Esophagus squamous epithelium (tissue), 4 donors: Measurements from ENCODE around the gene MID1.

Experiments used
- POLR2A ChIP-seq, 4 donors: fragments of 450-650 bp; IDR thresholded peaks; one replicate each; pipeline ENCODE4 v1.6.1; 2017; ENCODE audit warnings: antibody characterized with exemption in 4 of 4, mild to moderate bottlenecking in 4 of 4, moderate library complexity in 3 of 4
- TF ChIP-seq, protein P1 (sequence below), 6 experiments: fragments of 450-650 bp in 4 of 6; fragments of 200-600 bp in 2 of 6; sonication (generic) in 2 of 6; IDR thresholded peaks; one replicate each; pipeline ENCODE4 v1.5.1; 2016 to 2019; ENCODE audit warnings: antibody characterized with exemption in 6 of 6, mild to moderate bottlenecking in 4 of 6, moderate library complexity in 4 of 6

DNA sequence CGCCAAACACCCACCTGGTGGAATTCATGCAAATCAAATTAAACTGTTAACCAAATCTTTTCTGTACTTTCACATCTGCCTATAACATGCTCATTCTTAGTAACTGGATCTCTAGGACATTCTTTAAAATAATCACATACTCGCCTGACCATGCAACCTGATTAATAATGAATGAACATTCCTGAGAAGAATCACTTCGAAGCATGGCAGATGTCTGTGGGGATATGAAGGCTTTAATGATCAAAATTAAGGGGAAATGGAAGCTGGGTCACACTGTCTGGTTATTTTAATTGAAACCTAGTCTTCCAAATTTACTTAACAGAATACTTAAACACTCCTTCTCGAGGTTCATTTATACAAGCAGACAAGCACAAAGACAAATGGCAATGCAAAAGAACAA is 44.2 kb downstream of the MID1 start:
- TF ChIP-seq, protein P1, sequence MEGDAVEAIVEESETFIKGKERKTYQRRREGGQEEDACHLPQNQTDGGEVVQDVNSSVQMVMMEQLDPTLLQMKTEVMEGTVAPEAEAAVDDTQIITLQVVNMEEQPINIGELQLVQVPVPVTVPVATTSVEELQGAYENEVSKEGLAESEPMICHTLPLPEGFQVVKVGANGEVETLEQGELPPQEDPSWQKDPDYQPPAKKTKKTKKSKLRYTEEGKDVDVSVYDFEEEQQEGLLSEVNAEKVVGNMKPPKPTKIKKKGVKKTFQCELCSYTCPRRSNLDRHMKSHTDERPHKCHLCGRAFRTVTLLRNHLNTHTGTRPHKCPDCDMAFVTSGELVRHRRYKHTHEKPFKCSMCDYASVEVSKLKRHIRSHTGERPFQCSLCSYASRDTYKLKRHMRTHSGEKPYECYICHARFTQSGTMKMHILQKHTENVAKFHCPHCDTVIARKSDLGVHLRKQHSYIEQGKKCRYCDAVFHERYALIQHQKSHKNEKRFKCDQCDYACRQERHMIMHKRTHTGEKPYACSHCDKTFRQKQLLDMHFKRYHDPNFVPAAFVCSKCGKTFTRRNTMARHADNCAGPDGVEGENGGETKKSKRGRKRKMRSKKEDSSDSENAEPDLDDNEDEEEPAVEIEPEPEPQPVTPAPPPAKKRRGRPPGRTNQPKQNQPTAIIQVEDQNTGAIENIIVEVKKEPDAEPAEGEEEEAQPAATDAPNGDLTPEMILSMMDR (IDR thresholded peaks at IDR 0.05) = no peak
- no peak for TF ChIP-seq POLR2A (IDR thresholded peaks at IDR 0.05)
